HCT116 (cell line): Measurements from ENCODE around the gene BMPER. TPM values are rescaled to one million over a fixed set of nuclear protein-coding genes. Genes with fewer than 3 reads are reported as not detected.

Experiments
- ATF3 ChIP-seq: IDR thresholded peaks from 2 replicates; pipeline ENCODE4 v1.6.1; 2012
- CTCF ChIP-seq, 3 experiments: fragments of 200-600 bp in 1 of 3; sonication (generic) in 1 of 3; IDR thresholded peaks in 2 of 3; conservative IDR thresholded peaks in 1 of 3; 2 replicates each; pipeline ENCODE4 v1.5.1; 2012 to 2017; ENCODE audit warnings: low read depth in 2 of 3, low read length in 2 of 3, antibody characterized with exemption in 1 of 3, borderline replicate concordance in 1 of 3, control low read depth in 1 of 3, mild to moderate bottlenecking in 1 of 3, mixed read lengths in 1 of 3, mixed run types in 1 of 3, moderate library complexity in 1 of 3; ENCODE audit not compliant: insufficient read depth in 1 of 3
- ELF1 ChIP-seq: IDR thresholded peaks from 2 replicates; pipeline ENCODE4 v1.6.1; 2012; ENCODE audit warnings: low read depth, borderline replicate concordance
- POLR2AphosphoS5 ChIP-seq: IDR thresholded peaks from 2 replicates; pipeline ENCODE4 v1.6.1; 2011; ENCODE audit warnings: mild to moderate bottlenecking, low read depth, low read length, moderate library complexity
- RAD21 ChIP-seq: IDR thresholded peaks from 2 replicates; pipeline ENCODE4 v1.6.1; 2012; ENCODE audit warnings: low read depth, mild to moderate bottlenecking
- SIN3A ChIP-seq: IDR thresholded peaks from 2 replicates; pipeline ENCODE4 v1.6.1; 2012; ENCODE audit warnings: low read depth
- SRF ChIP-seq: IDR thresholded peaks from 2 replicates; pipeline ENCODE4 v1.6.1; 2012; ENCODE audit warnings: low read depth
- ZBTB33 ChIP-seq: IDR thresholded peaks from 2 replicates; pipeline ENCODE4 v1.6.1; 2011; ENCODE audit warnings: mild to moderate bottlenecking, low read length, moderate library complexity; ENCODE audit not compliant: insufficient replicate concordance; ENCODE audit errors: extremely low read depth
- ZNF274 ChIP-seq: fragments of 200-500 bp; sonication (Bioruptor generic); IDR thresholded peaks from 2 replicates; pipeline ENCODE4 v1.6.1; 2014; ENCODE audit warnings: mild to moderate bottlenecking, low read depth, low read length, inconsistent platforms
- total RNA-seq: library from RNA; stranded (reverse); gene quantifications from one replicate; pipeline ENCODE4 v1.2.1, GENCODE V29; 2021; ENCODE audit not compliant: unreplicated experiment

The BMPER gene
- total RNA-seq, 1 experiment from 2014 or later, result not detected

- TF ChIP-seq ZBTB33, result no peak
- no peak for TF ChIP-seq SIN3A
- TF ChIP-seq CTCF (IDR thresholded peaks at IDR 0.05 in 2 of 3, conservative IDR thresholded peaks at IDR 0.05 in 1 of 3; ENCODE audit: borderline replicate concordance in 1 of 3, insufficient read depth in 1 of 3, low read depth in 2 of 3, low read length in 2 of 3), result no peak
- TF ChIP-seq ELF1, result no peak
- no peak for TF ChIP-seq POLR2AphosphoS5
- TF ChIP-seq SRF, result no peak
- no peak for TF ChIP-seq ZNF274
- TF ChIP-seq RAD21, result no peak
- no peak for TF ChIP-seq ATF3
These were observed 68.1 kb downstream of the BMPER start (continued) for GRCh38 chr7:33973231-33974015.
